ENCODE measurements around the gene PKDCC.

PKDCC gene

GRCh38 chr2:42105330-42106256, 57.8 kb downstream of the PKDCC start:
- no peak for TF ChIP-seq CEBPB (IDR thresholded peaks at IDR 0.05)
- no peak for TF ChIP-seq ZBTB7A (IDR thresholded peaks at IDR 0.05; ENCODE audit: low read depth)
- no peak for TF ChIP-seq RAD21 (IDR thresholded peaks at IDR 0.05; ENCODE audit: low read depth)
- TF ChIP-seq EP300 (IDR thresholded peaks at IDR 0.05; ENCODE audit: borderline replicate concordance), result no peak
- TF ChIP-seq TEAD4 (IDR thresholded peaks at IDR 0.05), result no peak
- TF ChIP-seq USF1 (IDR thresholded peaks at IDR 0.05), result no peak
- no peak for TF ChIP-seq NFIC (IDR thresholded peaks at IDR 0.05)
- no peak for TF ChIP-seq REST (IDR thresholded peaks at IDR 0.05; ENCODE audit: low read depth)
- no peak for TF ChIP-seq EGR1 (IDR thresholded peaks at IDR 0.05)
- no peak for TF ChIP-seq TCF12 (IDR thresholded peaks at IDR 0.05; ENCODE audit: low read depth)
- TF ChIP-seq TAF1 (IDR thresholded peaks at IDR 0.05; ENCODE audit: low read depth), result no peak
- no peak for TF ChIP-seq CREB1 (IDR thresholded peaks at IDR 0.05; ENCODE audit: low read depth)

- no peak for TF ChIP-seq TAF1 (IDR thresholded peaks at IDR 0.05; ENCODE audit: low read depth)
- TF ChIP-seq FOXM1 (IDR thresholded peaks at IDR 0.05; ENCODE audit: borderline replicate concordance, low read depth), result no peak
- TF ChIP-seq NFIC (IDR thresholded peaks at IDR 0.05), result no peak
- TF ChIP-seq TEAD4 (IDR thresholded peaks at IDR 0.05), result no peak
- TF ChIP-seq ZBTB7A (IDR thresholded peaks at IDR 0.05; ENCODE audit: low read depth), result no peak
- no peak for TF ChIP-seq MAX (IDR thresholded peaks at IDR 0.05)
- TF ChIP-seq RAD21 (IDR thresholded peaks at IDR 0.05; ENCODE audit: low read depth), result no peak
- no peak for TF ChIP-seq EGR1 (IDR thresholded peaks at IDR 0.05)
- no peak for TF ChIP-seq USF1 (IDR thresholded peaks at IDR 0.05)
- no peak for TF ChIP-seq REST (IDR thresholded peaks at IDR 0.05; ENCODE audit: low read depth)
- no peak for TF ChIP-seq TCF12 (IDR thresholded peaks at IDR 0.05; ENCODE audit: low read depth)
- TF ChIP-seq YY1 (IDR thresholded peaks at IDR 0.05; ENCODE audit: low read depth), result no peak
Measured at GRCh38 chr2:42106257-42106816, 58.5 kb downstream of the PKDCC start.

GRCh38 chr2:42107249-42108042, 59.6 kb downstream of the PKDCC start:
- TF ChIP-seq FOXM1 (IDR thresholded peaks at IDR 0.05; ENCODE audit: borderline replicate concordance, low read depth) (no peak), CEBPB (IDR thresholded peaks at IDR 0.05) (no peak), USF1 (IDR thresholded peaks at IDR 0.05) (no peak), TAF1 (IDR thresholded peaks at IDR 0.05; ENCODE audit: low read depth) (no peak)

Data from Ishikawa (cell line).